Stimulated activated CD8-positive, alpha-beta memory T cell treated with anti-CD3 and anti-CD28 coated beads, Interleukin-4, amount 100 ng/mL, for 24 hours (primary cell): Measurements from ENCODE around the gene IFIT5.
"Not testable (repeated sequence)": the region's sequence is repeated elsewhere in the genome, so short reads cannot be mapped to it uniquely, and the experiment has no call there.

ENCODE experiments used
- DNase-seq: peaks from one replicate; pipeline ENCODE4 v3.0.0-alpha.2; 2020; ENCODE audit warnings: low read depth

Gene IFIT5

GRCh38 chr10:89414146-89414878, at the start of gene IFIT5:
IFIT5 (plus strand) TSS chr10:89414568; CDS start chr10:89414799, 231 bp downstream.
- DNase-seq: peak; percentile 50

- DNase-seq: no peak
Measured at GRCh38 chr10:89367529-89367928, 46.8 kb upstream of the IFIT5 start.

- DNase-seq: no peak
Measured at GRCh38 chr10:89368129-89368528, 46.2 kb upstream of the IFIT5 start.

GRCh38 chr10:89369156-89370105, 44.9 kb upstream of the IFIT5 start:
- no peak for DNase-seq

- no peak for DNase-seq
Measured at GRCh38 chr10:89371079-89371478, 43.3 kb upstream of the IFIT5 start.

GRCh38 chr10:89371987-89372386, 42.4 kb upstream of the IFIT5 start:
- DNase-seq: no peak

- no peak for DNase-seq
Measured at GRCh38 chr10:89373916-89374711, 40.3 kb upstream of the IFIT5 start.

GRCh38 chr10:89374713-89375141, 39.6 kb upstream of the IFIT5 start:
- no peak for DNase-seq

- DNase-seq: no peak
Measured at GRCh38 chr10:89377705-89378637, 36.4 kb upstream of the IFIT5 start, which contains the start of gene IFIT1B. IFIT1B (plus strand) TSS chr10:89378056; CDS start chr10:89378136, 80 bp downstream.

GRCh38 chr10:89379103-89379502, 35.3 kb upstream of the IFIT5 start:
- DNase-seq: no peak

- no peak for DNase-seq
Measured at GRCh38 chr10:89382757-89383156, 31.6 kb upstream of the IFIT5 start.

GRCh38 chr10:89384474-89385340, 29.7 kb upstream of the IFIT5 start:
- DNase-seq: no peak

GRCh38 chr10:89388806-89389205, 25.6 kb upstream of the IFIT5 start:
- DNase-seq: no peak

GRCh38 chr10:89389254-89389653, 25.1 kb upstream of the IFIT5 start:
- no peak for DNase-seq

GRCh38 chr10:89390476-89391225, 23.7 kb upstream of the IFIT5 start:
- no peak for DNase-seq

GRCh38 chr10:89391226-89391576, 23.2 kb upstream of the IFIT5 start:
- not testable (repeated sequence) for DNase-seq

GRCh38 chr10:89391907-89392756, 22.2 kb upstream of the IFIT5 start, which contains the start of gene IFIT1:
IFIT1 (plus strand) TSS chr10:89392623; CDS start chr10:89392713, 90 bp downstream.
- DNase-seq: no peak

GRCh38 chr10:89392974-89393373, 21.4 kb upstream of the IFIT5 start:
- DNase-seq: no peak
